ENCODE measurements around the gene OBSCN.
"Not testable (repeated sequence)": the region's sequence is repeated elsewhere in the genome, so short reads cannot be mapped to it uniquely, and the experiment has no call there.

Gene OBSCN

DNA sequence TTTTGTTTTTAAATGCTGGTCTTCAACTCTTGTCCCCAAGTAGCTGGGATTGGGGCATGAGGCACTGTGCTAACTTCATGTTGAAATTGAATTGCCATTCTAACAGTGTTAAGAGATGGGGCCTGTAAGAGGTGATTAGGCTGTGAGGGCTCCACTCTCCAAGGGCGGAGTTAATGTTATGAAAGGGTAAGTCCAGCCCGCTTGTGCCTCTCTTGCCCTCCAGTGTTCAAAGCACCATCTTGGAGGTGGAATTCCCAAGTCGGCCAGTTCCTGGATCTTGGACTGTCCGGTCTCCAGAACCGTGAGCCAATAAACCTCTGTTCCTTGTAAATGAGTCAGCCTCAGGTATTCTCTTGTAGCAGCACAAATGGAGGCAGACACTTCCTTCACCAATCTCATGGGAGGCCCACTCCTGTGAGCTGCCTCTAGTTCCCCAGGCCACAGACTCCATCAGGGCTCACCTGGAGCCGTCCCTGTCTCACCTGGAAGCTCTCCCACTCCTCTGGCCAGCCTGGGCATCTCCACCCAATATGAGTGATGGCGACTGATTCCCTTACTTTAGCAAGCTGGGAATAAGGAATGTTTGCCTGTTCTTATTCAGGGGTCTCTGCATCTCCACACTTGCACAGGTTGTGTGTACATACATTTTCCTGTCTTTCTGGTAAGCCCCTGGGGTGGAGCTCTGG lies 26.7 kb upstream of the OBSCN start:
- CTCF ChIA-PET: interaction anchor here (0.7 kb wide), 1 partner anchor 222 kb away, joined by 4 read pairs; no protein-coding TSS in a partner anchor
- TF ChIP-seq, protein P1, sequence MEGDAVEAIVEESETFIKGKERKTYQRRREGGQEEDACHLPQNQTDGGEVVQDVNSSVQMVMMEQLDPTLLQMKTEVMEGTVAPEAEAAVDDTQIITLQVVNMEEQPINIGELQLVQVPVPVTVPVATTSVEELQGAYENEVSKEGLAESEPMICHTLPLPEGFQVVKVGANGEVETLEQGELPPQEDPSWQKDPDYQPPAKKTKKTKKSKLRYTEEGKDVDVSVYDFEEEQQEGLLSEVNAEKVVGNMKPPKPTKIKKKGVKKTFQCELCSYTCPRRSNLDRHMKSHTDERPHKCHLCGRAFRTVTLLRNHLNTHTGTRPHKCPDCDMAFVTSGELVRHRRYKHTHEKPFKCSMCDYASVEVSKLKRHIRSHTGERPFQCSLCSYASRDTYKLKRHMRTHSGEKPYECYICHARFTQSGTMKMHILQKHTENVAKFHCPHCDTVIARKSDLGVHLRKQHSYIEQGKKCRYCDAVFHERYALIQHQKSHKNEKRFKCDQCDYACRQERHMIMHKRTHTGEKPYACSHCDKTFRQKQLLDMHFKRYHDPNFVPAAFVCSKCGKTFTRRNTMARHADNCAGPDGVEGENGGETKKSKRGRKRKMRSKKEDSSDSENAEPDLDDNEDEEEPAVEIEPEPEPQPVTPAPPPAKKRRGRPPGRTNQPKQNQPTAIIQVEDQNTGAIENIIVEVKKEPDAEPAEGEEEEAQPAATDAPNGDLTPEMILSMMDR (conservative IDR thresholded peaks at IDR 0.05; ENCODE audit: low read depth): no peak
- POLR2A ChIA-PET (ENCODE audit: low non-redundant PET): no interaction called here
- no peak overlapping the region for H3K27ac ChIP-seq
- no peak for DNase-seq (ENCODE audit: low spot score)

- H3K27ac ChIP-seq: no peak overlapping the region
- ChIA-PET POLR2A (ENCODE audit: low non-redundant PET) (no interaction called here), CTCF (interaction anchor here (0.7 kb wide), 1 partner anchor 221 kb away, joined by 4 read pairs; no protein-coding TSS in a partner anchor)
- TF ChIP-seq, protein P1 (conservative IDR thresholded peaks at IDR 0.05; ENCODE audit: low read depth): no peak
- no peak for DNase-seq (ENCODE audit: low spot score)
Measured at GRCh38 chr1:228181645-228182034, 26.2 kb upstream of the OBSCN start.

DNA sequence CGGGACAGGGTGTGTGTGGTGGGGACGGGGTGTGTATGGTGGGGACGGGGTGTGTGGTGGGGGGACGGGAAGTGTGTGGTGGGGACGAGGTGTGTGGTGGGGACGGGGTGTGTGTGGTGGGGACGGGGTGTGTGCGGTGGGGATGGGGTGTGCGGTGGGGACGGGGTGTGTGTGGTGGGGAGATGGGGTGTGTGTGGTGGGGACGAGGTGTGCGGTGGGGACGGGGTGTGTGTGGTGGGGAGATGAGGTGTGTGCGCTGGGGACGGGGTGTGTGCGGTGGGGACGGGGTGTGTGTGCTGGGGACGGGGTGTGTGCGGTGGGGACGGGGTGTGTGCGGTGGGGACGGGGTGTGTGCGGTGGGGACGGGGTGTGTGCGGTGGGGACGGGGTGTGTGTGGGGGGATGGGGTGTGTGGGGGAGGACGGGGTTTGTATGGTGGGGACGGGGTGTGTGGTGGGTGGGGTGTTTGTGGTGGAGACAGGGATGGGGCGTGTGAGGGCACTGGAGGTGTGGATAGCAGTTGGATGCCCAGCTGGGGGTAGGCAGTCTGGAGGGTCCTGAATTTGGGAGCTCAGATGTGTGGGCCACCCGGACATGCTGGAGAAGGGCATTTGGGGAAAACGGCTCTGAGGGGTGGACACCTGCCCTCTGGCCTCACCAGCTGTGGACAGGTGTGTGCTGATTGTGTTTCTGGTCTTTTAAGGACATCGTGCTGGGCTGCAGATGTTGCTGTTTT lies 25.4 kb upstream of the OBSCN start:
- ChIA-PET POLR2A (ENCODE audit: low non-redundant PET) (no interaction called here), CTCF (no interaction called here)
- no peak overlapping the region for H3K27ac ChIP-seq
- no peak for DNase-seq (ENCODE audit: low spot score)
- TF ChIP-seq, protein P1 (conservative IDR thresholded peaks at IDR 0.05; ENCODE audit: low read depth): no peak

- no peak for DNase-seq (ENCODE audit: low spot score)
- CTCF ChIA-PET: no interaction called here
Measured at GRCh38 chr1:228184152-228184551, 23.7 kb upstream of the OBSCN start.

GRCh38 chr1:228185641-228185965 lies 22.2 kb upstream of the OBSCN start:
- no peak for DNase-seq (ENCODE audit: low spot score)
- ChIA-PET CTCF (no interaction called here), POLR2A (ENCODE audit: low non-redundant PET) (no interaction called here)
- H3K27ac ChIP-seq: no peak overlapping the region
- TF ChIP-seq, protein P1 (conservative IDR thresholded peaks at IDR 0.05; ENCODE audit: low read depth): no peak

More at GRCh38 chr1:228184152-228184551, 23.7 kb upstream of the OBSCN start:
- no peak overlapping the region for H3K27ac ChIP-seq
- POLR2A ChIA-PET (ENCODE audit: low non-redundant PET): no interaction called here
- TF ChIP-seq, protein P1 (conservative IDR thresholded peaks at IDR 0.05; ENCODE audit: low read depth): no peak

- POLR2A ChIA-PET (ENCODE audit: low non-redundant PET); H3K27ac ChIP-seq; CTCF ChIA-PET; DNase-seq (ENCODE audit: low spot score): not testable (repeated sequence)
Measured at GRCh38 chr1:228188249-228188648, 19.6 kb upstream of the OBSCN start.

DNA sequence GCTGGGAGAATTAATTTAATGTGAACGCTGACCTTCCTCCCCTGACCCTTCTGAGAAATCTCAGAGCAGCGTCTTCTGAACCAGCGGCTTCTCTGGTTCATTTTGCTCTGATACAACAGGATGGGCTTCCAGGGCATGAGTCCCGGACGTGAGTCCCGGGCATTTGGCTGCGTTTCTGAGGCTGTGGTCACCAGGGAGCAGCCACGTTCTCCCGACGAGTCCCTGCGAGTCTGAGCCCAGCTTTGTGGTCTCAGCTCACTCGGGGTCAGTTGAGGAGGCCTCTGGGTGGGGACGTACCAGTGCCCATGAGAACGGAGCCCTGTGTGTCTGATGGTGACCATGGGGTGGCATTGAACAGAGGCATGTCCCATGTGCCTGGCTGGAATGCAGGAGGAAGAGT lies 17.7 kb upstream of the OBSCN start:
- no peak overlapping the region for H3K27ac ChIP-seq
- ChIA-PET CTCF (no interaction called here), POLR2A (ENCODE audit: low non-redundant PET) (no interaction called here)
- DNase-seq (ENCODE audit: low spot score): no peak
- TF ChIP-seq, protein P1 (conservative IDR thresholded peaks at IDR 0.05; ENCODE audit: low read depth): no peak
